NCI-H1436 (cell line): ENCODE data around the gene ATP8B4.

Experiments used
- DNase-seq: peaks from one replicate; lab custom pipeline; 2025; lab: John Stamatoyannopoulos, UW

The ATP8B4 gene

GRCh38 chr15:49813625-49814024 is 305.4 kb downstream of the ATP8B4 start:
- no peak for DNase-seq

- DNase-seq, result no peak
These were observed 308.3 kb downstream of the ATP8B4 start for GRCh38 chr15:49810720-49811119.

- no peak for DNase-seq
These were observed 309.0 kb downstream of the ATP8B4 start for GRCh38 chr15:49809894-49810609.

GRCh38 chr15:49808341-49808740 is 310.7 kb downstream of the ATP8B4 start:
- no peak for DNase-seq
